IMR-90 (cell line): ENCODE data around the gene MSI2. TPM values are rescaled to one million over a fixed set of nuclear protein-coding genes. Genes with fewer than 3 reads are reported as not detected.

ENCODE experiments used
- ATAC-seq: fragments of 200-7000 bp; cut with Tn5 transposase; 2 replicates; pipeline ENCODE4 v1.9.1; 2020; ENCODE audit warnings: low read depth, mild to moderate bottlenecking, moderate library complexity
- BruUV-seq: library from RNA; stranded (reverse); fragments of 400-500 nt; replicated peaks from 2 replicates; lab custom pipeline; 2021; lab: Mats Ljungman, UMichigan
- CTCF ChIA-PET: fragments of 300-600 bp; formaldehyde crosslinking; extraction: SDS; loops from one replicate; lab custom pipeline; 2021; ENCODE audit warnings: antibody characterized with exemption; lab: Yijun Ruan, JAX
- POLR2A ChIA-PET: fragments of 300-600 bp; sonication (Branson Sonifier 250); formaldehyde crosslinking; loops from one replicate; lab custom pipeline; 2022; ENCODE audit warnings: antibody characterized with exemption; ENCODE audit not compliant: unreplicated experiment; lab: Charles Lee
- DNase-seq: peaks from one replicate; pipeline ENCODE4 v3.0.0; 2013
- H2AFZ ChIP-seq: replicated peaks from 2 replicates; pipeline ENCODE3; 2013; ENCODE audit warnings: low read length, mild to moderate bottlenecking; ENCODE audit not compliant: poor library complexity
- H2AK5ac ChIP-seq: 2 replicates; pipeline ENCODE4 v1.6.1; 2013; ENCODE audit warnings: low read depth, low read length, inconsistent platforms
- H2AK9ac ChIP-seq: replicated peaks from 2 replicates; pipeline ENCODE3; 2013; ENCODE audit warnings: mild to moderate bottlenecking, low read depth, low read length, moderate library complexity; ENCODE audit not compliant: poor library complexity
- H2BK120ac ChIP-seq: 2 replicates; pipeline ENCODE4 v1.6.1; 2013; ENCODE audit warnings: low read depth, low read length, inconsistent platforms
- H2BK15ac ChIP-seq: 3 replicates; pipeline ENCODE4 v1.6.1; 2013; ENCODE audit warnings: low read depth, low read length, inconsistent platforms
- H2BK20ac ChIP-seq: 2 replicates; pipeline ENCODE4 v1.6.1; 2013; ENCODE audit warnings: low read depth, mild to moderate bottlenecking, inconsistent platforms, low read length, moderate library complexity
- H2BK5ac ChIP-seq: 2 replicates; pipeline ENCODE4 v1.6.1; 2013; ENCODE audit warnings: mild to moderate bottlenecking, low read depth, low read length, inconsistent platforms; ENCODE audit not compliant: poor library complexity, severe bottlenecking
- H3K14ac ChIP-seq: replicated peaks from 2 replicates; pipeline ENCODE4 v1.6.1; 2013; ENCODE audit warnings: low read depth, low read length, inconsistent platforms
- H3K18ac ChIP-seq: 2 replicates; pipeline ENCODE4 v1.6.1; 2013; ENCODE audit warnings: low read depth, low read length, control low read depth
- H3K23ac ChIP-seq: 2 replicates; pipeline ENCODE4 v1.6.1; 2013; ENCODE audit warnings: low read depth, low read length, inconsistent platforms
- H3K27ac ChIP-seq: 2 replicates; pipeline ENCODE4 v1.5.1; 2013; ENCODE audit warnings: mild to moderate bottlenecking, control low read depth, low read length; ENCODE audit not compliant: insufficient read depth
- H3K27me3 ChIP-seq: 2 replicates; pipeline ENCODE4 v1.6.1; 2013; ENCODE audit warnings: low read length; ENCODE audit not compliant: control insufficient read depth, insufficient read depth
- H3K36me3 ChIP-seq: 2 replicates; pipeline ENCODE4 v1.6.1; 2013; ENCODE audit warnings: low read length, mixed read lengths; ENCODE audit not compliant: control insufficient read depth, insufficient read depth
- H3K4ac ChIP-seq: 2 replicates; pipeline ENCODE4 v1.6.1; 2013; ENCODE audit warnings: low read depth, low read length, inconsistent platforms
- H3K4me1 ChIP-seq: 2 replicates; pipeline ENCODE4 v1.6.1; 2013; ENCODE audit warnings: low read length, mixed read lengths; ENCODE audit not compliant: control insufficient read depth, insufficient read depth
- H3K4me2 ChIP-seq: 2 replicates; pipeline ENCODE4 v1.6.1; 2013; ENCODE audit warnings: low read depth, mild to moderate bottlenecking, control low read depth, low read length, moderate library complexity
- H3K4me3 ChIP-seq: 2 replicates; pipeline ENCODE4 v1.5.1; 2013; ENCODE audit warnings: low read depth, mild to moderate bottlenecking, control low read depth, low read length, moderate library complexity; ENCODE audit not compliant: insufficient read depth
- H3K56ac ChIP-seq: 2 replicates; pipeline ENCODE4 v1.6.1; 2013; ENCODE audit warnings: low read length, inconsistent platforms; ENCODE audit not compliant: insufficient read depth; ENCODE audit errors: extremely low read depth
- H3K79me1 ChIP-seq, 2 experiments: 2 replicates each; pipeline ENCODE4 v1.6.1; 2013; ENCODE audit warnings: low read length in 2 of 2, inconsistent platforms in 1 of 2, low read depth in 1 of 2
- H3K9ac ChIP-seq: 2 replicates; pipeline ENCODE4 v1.6.1; 2013; ENCODE audit warnings: low read depth, low read length, control low read depth
- H3K9me1 ChIP-seq: 2 replicates; pipeline ENCODE4 v1.6.1; 2013; ENCODE audit warnings: low read length, inconsistent platforms; ENCODE audit not compliant: insufficient read depth
- H3K9me3 ChIP-seq: 2 replicates; pipeline ENCODE4 v1.6.1; 2013; ENCODE audit warnings: low read length; ENCODE audit not compliant: control insufficient read depth, insufficient read depth
- H4K20me1 ChIP-seq: 2 replicates; pipeline ENCODE4 v1.6.1; 2013; ENCODE audit warnings: low read length, inconsistent platforms; ENCODE audit not compliant: insufficient read depth
- H4K5ac ChIP-seq: 2 replicates; pipeline ENCODE4 v1.6.1; 2013; ENCODE audit warnings: mild to moderate bottlenecking, low read depth, low read length, control low read depth
- H4K8ac ChIP-seq, 2 experiments: 2 replicates each; pipeline ENCODE4 v1.6.1; 2013; ENCODE audit warnings: low read depth in 2 of 2, low read length in 2 of 2, control low read depth in 1 of 2, inconsistent platforms in 1 of 2
- H4K91ac ChIP-seq: 2 replicates; pipeline ENCODE4 v1.6.1; 2013; ENCODE audit warnings: low read depth, low read length, inconsistent platforms; ENCODE audit not compliant: insufficient read depth
- BHLHE40 ChIP-seq: fragments of 150-350 bp; IDR thresholded peaks from 2 replicates; pipeline ENCODE4 v1.6.1; 2016; ENCODE audit warnings: mild to moderate bottlenecking, low read depth, low read length
- CEBPB ChIP-seq: IDR thresholded peaks from 2 replicates; pipeline ENCODE4 v1.6.1; 2012; ENCODE audit warnings: low read depth, low read length, improper control_type of control experiment
- CHD1 ChIP-seq: IDR thresholded peaks from 2 replicates; pipeline ENCODE4 v1.6.1; 2012; ENCODE audit warnings: low read depth, low read length, improper control_type of control experiment
- CTCF ChIP-seq: conservative IDR thresholded peaks from 2 replicates; pipeline ENCODE4 v1.5.1; 2012; ENCODE audit warnings: mild to moderate bottlenecking, low read depth, low read length, improper control_type of control experiment
- FOS ChIP-seq: fragments of 150-350 bp; IDR thresholded peaks from 2 replicates; pipeline ENCODE4 v1.6.1; 2016; ENCODE audit warnings: low read depth, low read length
- MAFK ChIP-seq: IDR thresholded peaks from 2 replicates; pipeline ENCODE4 v1.6.1; 2012; ENCODE audit warnings: low read depth, low read length, improper control_type of control experiment
- MAZ ChIP-seq: IDR thresholded peaks from 2 replicates; pipeline ENCODE4 v1.6.1; 2012; ENCODE audit warnings: low read depth, mild to moderate bottlenecking, low read length, improper control_type of control experiment, moderate library complexity, borderline replicate concordance
- MXI1 ChIP-seq: IDR thresholded peaks from 2 replicates; pipeline ENCODE4 v1.6.1; 2012; ENCODE audit warnings: low read depth, mild to moderate bottlenecking, low read length, moderate library complexity, borderline replicate concordance
- NFE2L2 ChIP-seq: fragments of 150-350 bp; IDR thresholded peaks from 2 replicates; pipeline ENCODE4 v1.6.1; 2016; ENCODE audit warnings: low read depth, mild to moderate bottlenecking, low read length
- POLR2A ChIP-seq: IDR thresholded peaks from 2 replicates; pipeline ENCODE4 v1.6.1; 2012; ENCODE audit warnings: mild to moderate bottlenecking, low read depth, low read length
- RAD21 ChIP-seq: IDR thresholded peaks from 2 replicates; pipeline ENCODE4 v1.6.1; 2012; ENCODE audit warnings: low read length, improper control_type of control experiment
- RCOR1 ChIP-seq: IDR thresholded peaks from 2 replicates; pipeline ENCODE4 v1.6.1; 2012; ENCODE audit warnings: mild to moderate bottlenecking, low read length, improper control_type of control experiment; ENCODE audit not compliant: insufficient replicate concordance
- RFX5 ChIP-seq: IDR thresholded peaks from 2 replicates; pipeline ENCODE4 v1.8.0; 2012; ENCODE audit warnings: low read depth, mild to moderate bottlenecking, low read length, moderate library complexity
- SMC3 ChIP-seq: fragments of 150-350 bp; IDR thresholded peaks from 2 replicates; pipeline ENCODE4 v1.6.1; 2016; ENCODE audit warnings: low read depth, mild to moderate bottlenecking, antibody characterized with exemption, low read length, moderate library complexity
- WGBS, 2 experiments: methylation state at CpG; one replicate each; pipeline versions ENCODE4 v1.1.5 to v1.1.7; 2013; ENCODE audit warnings: missing lambda C conversion rate in 2 of 2; ENCODE audit not compliant: insufficient read length in 1 of 2; ENCODE audit errors: extremely low coverage in 2 of 2; 5-methylcytosine and 5-hydroxymethylcytosine counted together
- dilution Hi-C: fragments of 300-500 bp; cut with HindIII; formaldehyde crosslinking; loops from one replicate; pipeline ENCODE4 v1.14.3; 2018; ENCODE audit warnings: low sequenced_read_pairs; ENCODE audit not compliant: unreplicated experiment
- in situ Hi-C: fragments of 300-500 bp; cut with MboI; formaldehyde crosslinking; loops from 3 replicates; pipeline ENCODE4 v1.14.3; 2019; ENCODE audit warnings: low sequenced_read_pairs, inconsistent platforms, mixed read lengths
- intact Hi-C: fragments of 100-400 bp; cut with micrococcal nuclease; formaldehyde crosslinking; loops from 2 replicates; pipeline ENCODE4 v1.10.0; 2022
- polyA plus RNA-seq, 3 experiments: library from polyadenylated mRNA; depleted of rRNA; stranded (reverse); fragments of >200 nt; gene quantifications; 2 replicates each; pipeline ENCODE4 v1.2.3, GENCODE V29; 2012; ENCODE audit warnings: low replicate concordance in 1 of 3
- total RNA-seq: library from RNA; depleted of rRNA; stranded (reverse); fragments of >200 nt; gene quantifications from 2 replicates; pipeline ENCODE4 v1.2.3, GENCODE V29; 2012
- TF ChIP-seq, protein P1 (sequence below): fragments of 150-350 bp; IDR thresholded peaks from 2 replicates; pipeline ENCODE4 v1.6.1; 2016; ENCODE audit warnings: low read depth, mild to moderate bottlenecking, low read length, moderate library complexity, borderline replicate concordance
- TF ChIP-seq, protein P2 (sequence below): fragments of 150-350 bp; IDR thresholded peaks from 2 replicates; pipeline ENCODE4 v1.6.1; 2017; ENCODE audit warnings: mild to moderate bottlenecking, antibody characterized with exemption, low read length, low read depth

MSI2 gene
- total and polyA plus RNA-seq, 2 of the 4 experiments (the other 2 are of a cell fraction) = 13.0 to 16.0 TPM

- dilution Hi-C loops = no loop called here
- H3K36me3 ChIP-seq = no peaks in the 10 kb centered on the region
- H3K14ac ChIP-seq = no peak overlapping the region
Observed at GRCh38 chr17:57431415-57431814, 175.1 kb downstream of the MSI2 start.

More at GRCh38 chr17:57431415-57431814, 175.1 kb downstream of the MSI2 start:
- no TSS peak for BruUV-seq
- H2BK20ac ChIP-seq = no peak overlapping the region
- H4K5ac ChIP-seq = no peak overlapping the region
- no peak for DNase-seq
- WGBS, 2 experiments = no CpG with 5 or more reads among the region's 3 CpGs
- no peak overlapping the region for H3K4ac ChIP-seq
- H3K56ac ChIP-seq = no peak overlapping the region
- ChIA-PET POLR2A (no interaction called here), CTCF (interaction anchor here (1.3 kb wide), 1 partner anchor 10 kb away, joined by 3 read pairs; no protein-coding TSS in a partner anchor)
- no peaks in the 10 kb centered on the region; the same call in 1 of the 2 replicates for H3K9me1 ChIP-seq
- no peak overlapping the region for H3K27ac ChIP-seq
- no peaks in the 10 kb centered on the region for H3K9me3 ChIP-seq
- H2BK120ac ChIP-seq = no peak overlapping the region
- no peak overlapping the region for H2BK5ac ChIP-seq
- H3K4me1 ChIP-seq = no peaks in the 10 kb centered on the region
- ATAC-seq = no peak
- in situ Hi-C loops = no loop called here
- intact Hi-C loops = no loop called here
- no peak overlapping the region for H3K18ac ChIP-seq
- no peak overlapping the region for H3K23ac ChIP-seq
- H3K4me3 ChIP-seq = no peak overlapping the region
- H3K9ac ChIP-seq = no peak overlapping the region
- no peaks in the 10 kb centered on the region for H4K20me1 ChIP-seq
- H2AFZ ChIP-seq = no peak overlapping the region
- peaks cover 4 to 15% of the 10 kb centered on the region in 2 experiments for H3K79me1 ChIP-seq
- H2BK15ac ChIP-seq = no peak overlapping the region
- H2AK5ac ChIP-seq = no peak overlapping the region
- H2AK9ac ChIP-seq = no peak overlapping the region
- H4K91ac ChIP-seq = no peak overlapping the region
- H3K4me2 ChIP-seq = no peak overlapping the region
- H3K27me3 ChIP-seq = no peaks in the 10 kb centered on the region
- H4K8ac ChIP-seq = no peak overlapping the region
- TF ChIP-seq CHD1 (no peak), RCOR1 (no peak), CTCF (no peak), BHLHE40 (no peak), MAZ (no peak), MAFK (no peak), MXI1 (no peak), POLR2A (no peak), CEBPB (no peak), RFX5 (no peak), RAD21 (no peak), NFE2L2 (no peak), SMC3 (no peak), FOS (no peak)
- TF ChIP-seq, protein P1, sequence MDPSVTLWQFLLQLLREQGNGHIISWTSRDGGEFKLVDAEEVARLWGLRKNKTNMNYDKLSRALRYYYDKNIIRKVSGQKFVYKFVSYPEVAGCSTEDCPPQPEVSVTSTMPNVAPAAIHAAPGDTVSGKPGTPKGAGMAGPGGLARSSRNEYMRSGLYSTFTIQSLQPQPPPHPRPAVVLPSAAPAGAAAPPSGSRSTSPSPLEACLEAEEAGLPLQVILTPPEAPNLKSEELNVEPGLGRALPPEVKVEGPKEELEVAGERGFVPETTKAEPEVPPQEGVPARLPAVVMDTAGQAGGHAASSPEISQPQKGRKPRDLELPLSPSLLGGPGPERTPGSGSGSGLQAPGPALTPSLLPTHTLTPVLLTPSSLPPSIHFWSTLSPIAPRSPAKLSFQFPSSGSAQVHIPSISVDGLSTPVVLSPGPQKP = no peak
- TF ChIP-seq, protein P2, sequence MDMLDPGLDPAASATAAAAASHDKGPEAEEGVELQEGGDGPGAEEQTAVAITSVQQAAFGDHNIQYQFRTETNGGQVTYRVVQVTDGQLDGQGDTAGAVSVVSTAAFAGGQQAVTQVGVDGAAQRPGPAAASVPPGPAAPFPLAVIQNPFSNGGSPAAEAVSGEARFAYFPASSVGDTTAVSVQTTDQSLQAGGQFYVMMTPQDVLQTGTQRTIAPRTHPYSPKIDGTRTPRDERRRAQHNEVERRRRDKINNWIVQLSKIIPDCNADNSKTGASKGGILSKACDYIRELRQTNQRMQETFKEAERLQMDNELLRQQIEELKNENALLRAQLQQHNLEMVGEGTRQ = no peak
